PC-9 (cell line): Measurements from ENCODE around the gene BMAL1. TPM values are rescaled to one million over a fixed set of nuclear protein-coding genes. Genes with fewer than 3 reads are reported as not detected.

Source experiments
- BruUV-seq: library from RNA; stranded (reverse); fragments of 400-500 nt; replicated peaks from 2 replicates; lab custom pipeline; 2021; lab: Mats Ljungman, UMichigan
- CTCF ChIA-PET: fragments of 300-600 bp; sonication (Branson Sonifier 250); formaldehyde crosslinking; loops from one replicate; lab custom pipeline; 2022; ENCODE audit warnings: antibody characterized with exemption; lab: Charles Lee
- POLR2A ChIA-PET: fragments of 300-600 bp; sonication (Branson Sonifier 250); formaldehyde crosslinking; loops from one replicate; lab custom pipeline; 2022; ENCODE audit warnings: antibody characterized with exemption; ENCODE audit not compliant: unreplicated experiment; lab: Charles Lee
- DNase-seq, 2 experiments: peaks; one replicate each; pipeline versions ENCODE4 v3.0.0 to v3.0.0-alpha.2; 2015 to 2022; ENCODE audit warnings: mixed read lengths in 1 of 2
- H2AFZ ChIP-seq: fragments of 200-600 bp; sonication (generic); 2 replicates; pipeline ENCODE4 v1.8.1; 2017; ENCODE audit warnings: antibody characterized with exemption
- H3F3A ChIP-seq: fragments of 200-600 bp; sonication (generic); 2 replicates; pipeline ENCODE4 v1.8.1; 2017; ENCODE audit warnings: antibody characterized with exemption, mild to moderate bottlenecking, low read depth; ENCODE audit not compliant: insufficient read depth
- H3K27ac ChIP-seq: fragments of 200-600 bp; sonication (generic); 2 replicates; pipeline ENCODE4 v1.6.1; 2016; ENCODE audit warnings: mixed run types
- H3K27me3 ChIP-seq: fragments of 200-600 bp; sonication (generic); 2 replicates; pipeline ENCODE4 v1.6.1; 2016; ENCODE audit warnings: low read depth, mixed run types; ENCODE audit not compliant: insufficient read depth
- H3K36me3 ChIP-seq: fragments of 200-600 bp; sonication (generic); 2 replicates; pipeline ENCODE4 v1.6.1; 2016; ENCODE audit warnings: low read depth, mixed run types
- H3K4me1 ChIP-seq: fragments of 200-600 bp; sonication (generic); replicated peaks from 2 replicates; pipeline ENCODE4 v1.6.1; 2016; ENCODE audit warnings: mixed run types; ENCODE audit not compliant: insufficient read depth
- H3K4me2 ChIP-seq: fragments of 200-600 bp; sonication (generic); 2 replicates; pipeline ENCODE4 v1.6.1; 2017; ENCODE audit warnings: mixed run types
- H3K4me3 ChIP-seq: fragments of 200-600 bp; sonication (generic); 2 replicates; pipeline ENCODE4 v1.6.1; 2016; ENCODE audit warnings: mixed run types
- H3K79me2 ChIP-seq: fragments of 200-600 bp; sonication (generic); 2 replicates; pipeline ENCODE4 v1.6.1; 2017; ENCODE audit warnings: low read depth, mixed run types
- H3K9me2 ChIP-seq: fragments of 200-600 bp; sonication (generic); 2 replicates; pipeline ENCODE4 v1.8.1; 2017; ENCODE audit warnings: mild to moderate bottlenecking; ENCODE audit not compliant: insufficient read depth
- H3K9me3 ChIP-seq: fragments of 200-600 bp; sonication (generic); 2 replicates; pipeline ENCODE4 v1.8.1; 2016; ENCODE audit warnings: low read depth; ENCODE audit not compliant: insufficient read depth
- H4K20me1 ChIP-seq: fragments of 200-600 bp; sonication (generic); 2 replicates; pipeline ENCODE4 v1.8.1; 2017; ENCODE audit not compliant: insufficient read depth
- CTCF ChIP-seq: fragments of 200-600 bp; sonication (generic); conservative IDR thresholded peaks from 2 replicates; pipeline ENCODE4 v1.6.1; 2017; ENCODE audit warnings: mixed run types, antibody characterized with exemption, mild to moderate bottlenecking, moderate library complexity
- EZH2 ChIP-seq: fragments of 200-600 bp; sonication (generic); IDR thresholded peaks from 2 replicates; pipeline ENCODE4 v1.8.0; 2017; ENCODE audit warnings: antibody characterized with exemption, low read depth
- intact Hi-C: fragments of 100-400 bp; cut with micrococcal nuclease; formaldehyde crosslinking; loops from one replicate; pipeline ENCODE4 v1.10.0; 2022; ENCODE audit not compliant: unreplicated experiment
- total RNA-seq: library from RNA; stranded (reverse); gene quantifications from 2 replicates; pipeline ENCODE4 v1.2.3, GENCODE V29; 2021

BMAL1 gene
- total RNA-seq, 1 experiment from 2014 or later, result 15.0 TPM

- H4K20me1 ChIP-seq, result no peaks in the 10 kb centered on the region
- TF ChIP-seq CTCF, result no peak
- no peak for TF ChIP-seq EZH2
- H3K27me3 ChIP-seq, result no peaks in the 10 kb centered on the region
- no peaks in the 10 kb centered on the region for H3F3A ChIP-seq
- H3K4me3 ChIP-seq, result no peak overlapping the region
- H2AFZ ChIP-seq, result no peak overlapping the region
- no peak overlapping the region for H3K4me2 ChIP-seq
- ChIA-PET CTCF (no interaction called here), POLR2A (no interaction called here)
- no peaks in the 10 kb centered on the region for H3K9me3 ChIP-seq
- no TSS peak for BruUV-seq
- intact Hi-C loops, result no loop called here
- no peak for DNase-seq
- no peaks in the 10 kb centered on the region for H3K36me3 ChIP-seq
- no peaks in the 10 kb centered on the region for H3K79me2 ChIP-seq
- no peak overlapping the region for H3K27ac ChIP-seq
- H3K4me1 ChIP-seq, result no peaks in the 10 kb centered on the region
- no peaks in the 10 kb centered on the region for H3K9me2 ChIP-seq
These were observed 8.8 kb downstream of the BMAL1 start for GRCh38 chr11:13286279-13286821.

GRCh38 chr11:13287036-13287435 lies 9.4 kb downstream of the BMAL1 start:
- no TSS peak for BruUV-seq
- Histone ChIP-seq H3K9me2 (no peaks in the 10 kb centered on the region), H3K4me1 (no peaks in the 10 kb centered on the region), H3K27me3 (no peaks in the 10 kb centered on the region), H3K9me3 (no peaks in the 10 kb centered on the region), H3K4me3 (no peak overlapping the region), H3K79me2 (no peaks in the 10 kb centered on the region), H3K4me2 (no peak overlapping the region), H4K20me1 (no peaks in the 10 kb centered on the region), H3K27ac (no peak overlapping the region), H3K36me3 (no peaks in the 10 kb centered on the region), H2AFZ (no peak overlapping the region), H3F3A (no peaks in the 10 kb centered on the region)
- no peak for DNase-seq
- ChIA-PET CTCF (no interaction called here), POLR2A (no interaction called here)
- intact Hi-C loops, result no loop called here
- TF ChIP-seq CTCF, result no peak
- TF ChIP-seq EZH2, result no peak

GRCh38 chr11:13287681-13288080 lies 10.1 kb downstream of the BMAL1 start:
- DNase-seq, result no peak
- H3K4me3 ChIP-seq, result no peak overlapping the region
- H3F3A ChIP-seq, result no peaks in the 10 kb centered on the region
- no peaks in the 10 kb centered on the region for H3K27me3 ChIP-seq
- H4K20me1 ChIP-seq, result no peaks in the 10 kb centered on the region
- no peak overlapping the region for H3K27ac ChIP-seq
- BruUV-seq, result no TSS peak
- no peak overlapping the region for H2AFZ ChIP-seq
- intact Hi-C loops, result no loop called here
- POLR2A ChIA-PET, result no interaction called here
- H3K4me1 ChIP-seq, result no peaks in the 10 kb centered on the region
- H3K4me2 ChIP-seq, result no peak overlapping the region
- TF ChIP-seq CTCF, result no peak
- TF ChIP-seq EZH2, result no peak
- H3K36me3 ChIP-seq, result no peaks in the 10 kb centered on the region
- no peaks in the 10 kb centered on the region for H3K9me3 ChIP-seq
- H3K79me2 ChIP-seq, result no peaks in the 10 kb centered on the region
- H3K9me2 ChIP-seq, result no peaks in the 10 kb centered on the region
- CTCF ChIA-PET, result no interaction called here
